Fibroblast of the conjunctiva (primary cell): ENCODE data around the gene ZCCHC8.
A peak's percentile ranks its signal among the peaks of the same experiment; 100 is the strongest.
"Not testable (repeated sequence)": the region's sequence is repeated elsewhere in the genome, so short reads cannot be mapped to it uniquely, and the experiment has no call there.

ENCODE experiments used
- DNase-seq: peaks from one replicate; pipeline ENCODE4 v3.0.0-alpha.2; 2010; ENCODE audit warnings: low read depth

ZCCHC8 gene

DNA sequence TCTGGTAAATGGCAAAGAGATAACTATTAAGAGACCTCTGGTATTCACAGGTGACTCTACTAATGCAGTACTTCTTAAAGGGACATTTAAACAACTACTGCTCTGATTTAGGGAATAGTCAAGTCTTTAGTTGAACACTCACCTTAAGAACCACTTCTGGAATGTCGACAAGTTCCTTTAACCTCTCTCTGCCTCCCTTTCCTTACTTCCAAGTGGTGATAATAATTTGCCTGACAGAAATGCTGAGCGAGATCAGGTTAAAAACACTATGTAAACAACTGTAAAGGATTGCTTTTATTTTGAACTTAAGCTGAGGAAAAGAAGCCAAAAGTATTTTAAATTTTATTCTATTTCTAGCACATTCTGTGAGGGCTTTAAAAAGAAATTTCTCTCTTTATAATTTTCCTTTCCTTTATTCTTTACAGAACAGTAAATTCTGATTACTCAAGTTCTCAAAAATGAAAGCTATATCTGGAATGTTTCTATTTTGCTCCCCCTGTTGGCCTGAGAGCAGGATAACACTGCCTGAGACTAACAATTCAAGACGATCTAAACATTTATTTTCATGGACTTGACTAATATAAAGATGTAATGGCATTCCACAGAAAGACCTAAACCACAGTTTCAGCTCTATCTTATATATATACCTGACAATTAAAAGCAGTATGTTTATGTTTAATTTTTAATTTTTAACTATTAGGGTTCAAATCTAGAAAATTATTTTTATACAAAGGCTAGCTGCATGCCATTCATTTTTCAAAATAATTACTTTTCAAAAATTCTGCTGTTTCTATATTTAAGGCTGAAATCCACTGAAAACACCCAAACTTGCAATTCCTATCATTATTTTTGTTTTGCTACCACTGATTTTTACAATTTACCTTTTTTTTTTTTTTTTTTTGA is 29.2 kb downstream of the ZCCHC8 start:
- peak; percentile 75 for DNase-seq

DNA sequence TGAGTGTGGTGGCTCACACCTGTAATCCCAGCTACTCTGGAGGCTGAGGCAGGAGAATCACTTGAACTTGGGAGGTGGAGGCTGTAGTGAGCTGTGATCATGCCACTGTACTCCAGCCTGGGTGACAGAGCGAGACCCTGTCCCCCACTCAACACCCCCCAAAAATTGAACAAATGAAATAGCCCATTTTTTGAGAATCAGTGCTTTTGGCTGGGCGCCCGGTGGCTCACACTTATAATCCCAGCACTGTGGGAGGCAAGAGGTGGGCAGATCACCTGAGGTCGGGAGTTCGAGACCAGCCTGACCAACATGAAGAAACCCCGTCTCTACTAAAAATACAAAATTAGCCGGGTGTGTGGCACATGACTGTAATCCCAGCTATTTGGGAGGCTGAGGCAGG is 30.2 kb downstream of the ZCCHC8 start:
- DNase-seq = not testable (repeated sequence)

DNA sequence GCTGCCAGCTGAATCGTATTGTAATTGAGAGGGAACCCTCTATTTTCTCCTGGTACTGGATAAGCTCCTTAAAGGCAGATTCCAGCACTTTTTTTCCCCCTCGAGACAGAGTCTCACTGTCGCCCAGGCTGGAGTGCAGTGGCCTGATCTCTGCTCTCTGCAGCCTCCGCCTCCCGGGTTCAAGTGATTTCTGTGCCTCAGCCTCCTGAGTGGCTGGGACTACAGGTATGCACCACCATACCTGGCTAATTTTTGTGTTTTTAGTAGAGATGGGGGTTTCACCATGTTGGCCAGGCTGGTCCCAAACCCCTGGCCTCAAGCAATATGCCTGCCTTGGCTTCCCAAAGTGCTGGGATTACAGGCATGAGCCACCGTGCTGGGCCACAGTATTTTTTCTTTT is 30.9 kb downstream of the ZCCHC8 start:
- not testable (repeated sequence) for DNase-seq

DNA sequence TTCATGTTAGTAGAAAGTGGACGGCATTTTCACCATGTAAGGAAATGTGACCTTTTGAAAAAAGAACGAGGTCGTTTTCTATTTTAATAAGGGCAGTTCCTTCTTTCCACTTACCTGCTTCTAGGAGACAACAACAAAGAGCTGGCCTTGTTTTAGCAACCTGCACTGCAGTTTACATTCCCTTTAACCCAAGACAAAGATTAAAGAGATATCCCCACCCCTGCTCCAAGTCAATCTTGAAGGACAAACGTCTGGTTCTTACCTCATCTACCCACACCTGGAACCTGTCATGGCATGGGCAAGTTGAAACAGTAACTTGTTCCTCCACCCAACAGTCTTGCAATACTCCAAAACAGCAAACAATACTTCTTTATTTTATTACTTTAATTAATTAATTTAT is 32.7 kb downstream of the ZCCHC8 start:
- DNase-seq = no peak

DNA sequence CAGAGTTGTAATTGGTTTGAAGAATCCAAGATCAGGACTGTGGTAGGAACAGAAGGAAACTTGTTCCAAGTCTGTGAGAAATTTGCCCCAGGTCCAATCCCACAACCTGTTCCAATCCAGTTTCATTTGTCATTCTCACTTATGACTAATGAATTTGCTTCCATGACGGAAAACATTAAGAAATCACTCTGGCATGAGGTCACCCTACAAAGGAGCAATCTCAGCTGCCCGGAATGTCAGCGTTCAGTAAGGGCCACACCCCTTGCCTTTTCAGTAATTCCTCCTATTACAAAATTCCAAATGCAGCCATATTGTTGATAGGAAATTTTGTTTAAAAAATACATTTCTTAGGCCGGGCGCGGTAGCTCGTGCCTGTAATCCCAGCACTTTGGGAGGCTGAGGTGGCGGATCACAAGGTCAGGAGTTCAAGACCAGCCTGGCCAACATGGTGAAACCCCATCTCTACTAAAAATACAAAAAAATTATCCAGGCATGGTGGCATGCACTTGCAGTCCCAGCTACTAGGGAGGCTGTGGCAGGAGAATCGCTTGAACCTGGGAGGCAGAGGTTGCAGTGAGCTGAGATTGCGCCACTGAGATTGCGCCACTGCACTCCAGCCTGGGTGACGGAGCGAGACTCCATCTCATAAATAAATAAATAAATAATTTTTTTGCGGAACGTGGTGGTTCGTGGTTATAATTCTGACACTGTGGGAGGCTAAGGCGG is 36.3 kb downstream of the ZCCHC8 start:
- DNase-seq = peak; percentile 92

DNA sequence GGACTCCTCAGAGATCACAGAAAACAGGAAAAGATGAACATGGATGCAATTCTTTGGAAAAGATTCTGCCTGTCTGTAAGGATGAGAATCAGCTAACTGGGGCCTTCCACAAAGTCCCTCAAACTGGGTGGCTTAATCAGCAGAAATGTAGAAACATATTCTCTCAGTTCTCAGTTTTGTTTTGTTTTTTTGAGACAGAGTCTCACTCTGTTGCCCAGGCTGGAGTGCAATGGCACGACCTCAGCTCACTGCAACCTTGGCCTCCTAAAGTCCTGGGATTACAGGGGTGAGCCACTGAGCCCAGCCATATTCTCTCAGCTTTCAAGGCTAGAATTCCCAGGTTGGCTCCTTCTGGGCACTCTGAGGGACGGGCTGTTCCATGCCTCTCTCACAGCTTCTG is 40.1 kb downstream of the ZCCHC8 start:
- no peak for DNase-seq

DNA sequence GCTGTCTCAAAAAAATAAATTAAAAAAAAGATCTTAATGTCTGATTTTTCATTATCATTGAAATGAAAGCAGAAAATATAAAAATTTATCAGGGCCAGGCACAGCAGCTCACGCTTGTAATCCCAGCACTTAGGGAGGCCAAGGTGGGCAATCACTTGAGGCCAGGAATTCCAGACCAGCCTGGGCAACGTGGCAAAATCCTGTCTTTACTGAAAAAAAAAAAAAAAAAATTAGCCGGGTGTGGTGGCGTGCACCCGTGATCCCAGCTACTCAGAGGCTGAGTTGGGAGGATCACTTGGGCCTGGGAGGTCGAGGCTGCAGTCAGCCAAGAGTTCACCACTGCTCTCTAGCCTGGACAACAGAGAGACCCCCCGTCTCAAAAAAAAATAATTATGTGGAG is 40.7 kb downstream of the ZCCHC8 start:
- no peak for DNase-seq

DNA sequence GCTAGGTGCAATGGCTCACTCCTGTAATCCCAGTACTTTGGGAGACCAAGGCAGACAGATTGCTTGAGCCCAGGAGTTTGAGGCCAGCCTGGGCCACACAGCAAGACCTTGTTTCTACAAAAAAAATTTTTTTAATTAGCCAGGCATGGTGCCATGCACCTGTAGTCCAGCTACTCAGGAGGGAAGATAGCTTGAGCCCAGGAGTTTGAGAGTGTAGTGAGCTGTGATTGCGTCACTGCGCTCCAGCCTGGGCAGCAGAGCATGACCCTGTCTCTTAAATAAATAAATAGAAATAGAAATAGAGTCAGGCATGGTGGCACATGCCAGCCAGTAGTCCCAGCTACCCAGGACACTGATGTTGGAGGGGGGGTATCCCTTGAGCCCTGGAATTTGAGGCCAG is 41.5 kb downstream of the ZCCHC8 start:
- DNase-seq = no peak

DNA sequence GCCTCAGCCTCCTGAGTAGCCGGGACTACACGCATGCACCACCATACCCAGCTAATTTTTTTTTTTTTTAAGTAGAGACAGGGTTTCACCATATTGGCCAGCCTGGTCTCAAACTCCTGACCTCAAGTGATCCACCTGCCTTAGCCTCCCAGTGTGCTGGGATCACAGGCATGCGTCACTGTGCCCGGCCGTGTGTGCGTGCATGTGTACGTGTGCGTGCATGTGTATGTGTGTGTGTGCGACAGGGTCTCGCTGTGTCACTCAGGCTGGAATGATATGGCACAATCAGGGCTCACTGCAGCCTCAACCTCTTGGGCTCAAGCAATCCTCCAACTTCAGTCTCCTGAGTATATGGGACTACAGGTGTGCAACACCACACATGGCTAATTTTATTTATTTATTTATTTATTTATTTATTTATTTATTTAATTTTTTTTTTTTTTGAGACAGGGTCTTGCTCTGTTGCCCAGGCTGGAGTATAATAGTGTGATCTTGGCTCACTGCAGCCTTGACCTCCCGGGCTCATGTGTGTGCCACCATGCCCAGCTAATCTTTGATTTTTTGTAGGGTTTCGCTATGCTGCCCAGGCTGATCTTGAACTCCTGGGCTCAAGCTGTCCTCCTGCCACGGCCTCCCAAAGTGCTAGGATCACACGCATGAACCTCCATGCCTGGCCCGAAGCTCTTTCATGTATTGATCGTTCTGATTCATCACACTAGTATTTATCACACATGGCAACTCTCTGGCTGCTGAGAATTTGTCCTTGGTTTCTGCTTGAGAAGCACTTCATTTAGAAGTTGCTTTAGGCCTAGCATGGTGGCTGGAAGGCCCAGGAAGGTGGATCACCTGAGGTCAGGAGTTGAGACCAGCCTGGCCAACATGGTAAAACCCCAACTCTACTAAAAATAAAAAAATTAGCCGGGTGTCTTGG is 42.4 kb downstream of the ZCCHC8 start:
- DNase-seq = no peak

DNA sequence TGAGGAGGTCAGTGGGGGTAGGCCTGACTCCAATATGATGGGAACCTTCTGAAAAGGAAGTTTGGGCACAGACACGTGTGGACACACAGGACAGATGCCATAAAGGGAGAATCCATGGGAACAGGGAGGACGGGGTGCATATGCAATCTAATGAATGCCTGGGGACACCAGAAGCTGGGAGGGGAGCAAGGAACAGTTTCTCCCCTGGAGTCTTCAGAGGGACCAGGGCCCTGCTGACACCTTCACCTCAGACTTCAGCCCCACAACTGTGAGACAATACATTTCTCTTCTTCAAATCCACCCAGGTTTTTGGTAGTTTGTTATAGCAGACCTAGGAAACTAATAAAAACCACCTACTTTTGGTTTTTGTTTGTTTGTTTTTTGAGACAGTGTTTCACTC is 43.1 kb downstream of the ZCCHC8 start:
- no peak for DNase-seq

DNA sequence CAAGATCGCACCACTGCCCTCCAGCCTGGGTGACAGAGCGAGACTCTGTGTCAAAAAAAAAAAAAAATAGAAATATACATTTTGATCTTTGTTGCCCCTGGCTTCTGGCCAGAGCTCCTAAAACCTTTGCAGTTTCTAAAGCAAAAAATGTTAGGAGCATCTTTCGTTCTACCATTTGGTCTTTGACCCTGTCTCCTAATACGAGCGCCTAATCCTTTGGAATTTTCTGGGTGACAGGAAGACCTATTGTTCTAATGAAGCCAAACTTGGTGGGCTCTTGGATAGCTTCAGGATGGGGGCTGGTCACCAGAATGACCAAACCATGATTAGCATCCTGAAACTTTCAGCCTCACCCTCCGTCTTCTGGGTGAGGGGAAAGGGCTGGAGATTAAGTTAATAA is 46.0 kb downstream of the ZCCHC8 start:
- DNase-seq = no peak

DNA sequence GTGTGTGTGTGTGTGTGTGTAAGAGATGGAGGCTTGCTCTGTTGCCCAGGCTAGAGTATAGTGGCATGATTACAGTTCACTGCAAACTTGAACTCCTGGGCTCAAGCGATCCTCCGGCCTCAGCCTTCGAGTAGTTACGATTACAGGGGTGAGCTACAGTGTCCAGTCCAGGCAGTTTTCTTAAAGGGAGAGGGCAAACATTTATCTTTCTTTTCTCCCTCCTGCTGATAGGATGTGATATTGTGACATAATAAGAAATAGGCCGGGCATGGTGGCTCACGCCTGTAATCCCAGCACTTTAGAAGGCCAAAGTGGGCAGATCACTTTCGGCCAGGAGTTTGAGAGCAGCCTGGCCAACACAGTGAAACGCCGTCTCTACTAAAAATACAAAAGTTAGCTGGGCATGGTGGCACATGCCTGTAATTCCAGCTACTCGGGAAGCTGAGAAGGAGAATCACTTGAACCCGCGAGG is 46.4 kb downstream of the ZCCHC8 start:
- no peak for DNase-seq

DNA sequence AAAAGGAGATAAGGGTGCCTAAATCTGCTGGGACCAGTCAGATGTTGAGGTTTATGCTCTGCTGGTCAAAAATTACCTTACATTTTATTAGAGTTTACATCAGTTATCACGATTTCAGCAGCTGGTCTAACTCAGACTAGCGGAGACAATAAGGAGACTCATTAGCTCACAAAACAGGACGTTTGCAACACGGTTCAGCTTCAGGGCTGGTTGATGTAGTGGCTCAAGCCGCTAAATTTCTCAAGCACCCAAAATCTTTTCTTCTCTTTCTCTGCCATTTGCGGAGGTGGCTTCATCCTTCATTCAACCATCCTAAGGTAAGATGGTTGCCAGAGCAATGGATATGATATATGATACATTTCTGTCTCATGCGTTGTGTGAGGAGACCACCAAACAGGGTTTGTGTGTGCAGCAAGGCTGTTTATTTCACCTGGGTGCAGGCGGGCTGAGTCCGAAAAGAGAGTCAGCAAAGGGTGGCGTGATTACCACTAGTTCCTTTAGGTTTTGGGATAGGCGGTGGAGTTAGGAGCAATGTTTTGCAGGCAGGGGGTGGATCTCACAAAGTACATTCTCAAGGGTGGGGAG is 47.9 kb downstream of the ZCCHC8 start:
- DNase-seq = no peak

DNA sequence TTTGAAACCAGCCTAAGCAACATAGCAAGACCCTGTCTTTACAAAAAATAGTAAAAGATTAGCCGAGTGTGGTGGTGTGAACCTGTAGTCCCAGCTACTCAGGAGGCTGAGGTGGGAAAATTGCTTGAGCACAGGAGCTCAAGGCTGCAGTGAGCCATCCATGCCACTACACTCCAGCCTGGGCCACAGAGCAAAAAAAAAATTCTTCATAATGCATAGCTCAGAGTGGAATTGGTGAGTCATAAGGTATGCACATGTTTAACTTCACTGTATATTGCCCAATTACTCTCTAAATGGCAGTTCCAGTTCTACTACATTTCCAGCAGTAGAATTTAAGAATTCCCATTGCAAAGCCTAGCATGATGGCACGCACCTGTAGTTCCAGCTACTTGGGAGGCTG is 51.4 kb downstream of the ZCCHC8 start:
- DNase-seq = peak; percentile 76

DNA sequence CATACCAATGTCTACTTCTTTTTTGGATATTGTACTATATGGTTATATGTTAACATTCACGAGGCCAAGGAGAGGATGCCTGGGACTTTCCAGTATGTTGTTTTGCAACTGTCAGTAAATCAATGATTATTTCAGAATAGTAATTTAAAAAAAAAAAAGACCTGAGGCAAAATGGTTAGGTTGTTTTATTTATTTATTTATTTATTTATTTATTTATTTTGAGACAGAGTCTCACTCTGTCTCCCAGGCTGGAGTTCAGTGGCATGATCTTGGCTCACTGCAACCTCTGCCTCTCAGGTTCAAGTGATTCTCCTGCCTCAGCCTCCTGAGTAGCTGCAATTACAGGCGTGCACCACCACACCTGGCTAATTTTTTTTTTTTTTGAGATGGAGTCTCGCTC is 52.9 kb downstream of the ZCCHC8 start:
- DNase-seq = not testable (repeated sequence)

DNA sequence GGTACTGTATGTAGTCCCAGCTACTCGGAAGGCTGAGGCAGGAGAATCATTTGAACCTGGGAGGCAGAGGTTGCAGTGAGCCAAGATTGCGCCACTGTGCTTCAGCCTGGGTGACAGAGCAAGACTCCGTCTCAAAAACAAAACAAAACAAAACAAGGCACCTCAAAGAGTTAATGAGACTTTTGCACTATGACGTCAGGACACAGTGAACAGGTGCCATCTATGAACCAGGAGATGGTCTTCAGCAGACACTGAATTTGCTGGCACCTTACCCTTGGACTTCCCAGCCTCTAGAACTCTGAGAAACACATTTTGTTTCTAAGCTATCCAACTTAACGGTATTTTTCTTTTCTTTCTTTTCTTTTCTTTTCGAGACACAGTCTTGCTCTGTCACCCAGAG is 54.3 kb downstream of the ZCCHC8 start:
- not testable (repeated sequence) for DNase-seq

DNA sequence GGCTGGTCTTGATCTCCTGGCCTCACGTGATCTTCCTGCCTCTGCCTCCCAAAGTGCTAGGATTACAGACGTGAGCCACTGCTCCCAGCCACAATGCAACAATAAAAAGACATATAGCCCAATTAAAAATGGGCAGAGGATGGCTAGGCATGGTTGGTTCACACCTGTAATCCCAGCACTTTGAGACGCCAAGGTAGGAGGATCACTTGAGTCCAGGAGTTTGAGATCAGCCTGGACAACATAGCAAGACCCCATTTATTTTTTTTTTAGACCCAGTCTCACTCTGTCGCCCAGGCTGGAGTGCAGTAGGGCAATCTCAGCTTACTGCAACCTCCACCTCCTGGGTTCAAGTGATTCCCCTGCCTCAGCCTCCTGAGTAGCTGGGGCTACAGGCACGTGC is 56.7 kb downstream of the ZCCHC8 start:
- not testable (repeated sequence) for DNase-seq

DNA sequence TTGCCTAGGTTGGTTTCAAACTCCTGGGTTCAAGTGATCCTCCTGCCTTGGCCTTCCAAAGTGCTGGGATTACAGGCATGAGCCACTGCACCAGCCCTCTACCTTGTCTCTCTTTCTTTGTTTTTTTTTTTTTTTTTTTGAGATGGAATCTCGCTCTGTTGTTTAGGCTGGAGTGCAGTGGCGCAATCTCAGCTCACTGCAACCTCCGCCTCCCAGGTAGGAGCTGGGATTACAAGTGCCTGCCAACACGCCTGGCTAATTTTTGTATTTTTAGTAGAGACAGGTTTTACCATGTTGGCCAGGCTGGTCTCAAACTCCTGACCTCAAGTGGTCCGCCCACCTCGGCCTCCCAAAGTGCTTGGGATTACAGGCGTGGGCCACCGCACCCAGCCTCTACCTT is 61.9 kb downstream of the ZCCHC8 start:
- not testable (repeated sequence) for DNase-seq

DNA sequence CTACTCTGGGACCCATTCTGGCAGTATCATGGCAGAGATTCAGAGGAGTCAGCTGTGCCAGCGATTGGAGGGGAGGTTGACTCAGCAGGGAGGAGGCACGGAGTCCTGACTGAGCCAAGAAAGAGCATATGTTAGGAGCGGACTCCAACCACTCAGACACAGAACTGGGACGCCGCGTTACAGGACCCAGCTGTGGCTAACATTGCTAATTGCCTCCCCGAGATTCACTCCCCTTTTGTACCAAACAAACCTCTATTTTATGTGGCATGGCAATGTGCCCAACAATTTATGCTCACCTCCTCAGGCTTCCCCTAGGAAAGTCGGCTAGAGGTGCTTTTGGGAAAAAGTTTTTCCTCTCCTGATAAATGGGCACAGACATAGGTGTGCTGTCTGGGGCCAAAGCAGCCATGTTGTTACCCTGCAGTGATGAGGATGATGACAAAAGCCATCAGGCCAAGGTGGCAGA is 63.0 kb downstream of the ZCCHC8 start:
- no peak for DNase-seq

DNA sequence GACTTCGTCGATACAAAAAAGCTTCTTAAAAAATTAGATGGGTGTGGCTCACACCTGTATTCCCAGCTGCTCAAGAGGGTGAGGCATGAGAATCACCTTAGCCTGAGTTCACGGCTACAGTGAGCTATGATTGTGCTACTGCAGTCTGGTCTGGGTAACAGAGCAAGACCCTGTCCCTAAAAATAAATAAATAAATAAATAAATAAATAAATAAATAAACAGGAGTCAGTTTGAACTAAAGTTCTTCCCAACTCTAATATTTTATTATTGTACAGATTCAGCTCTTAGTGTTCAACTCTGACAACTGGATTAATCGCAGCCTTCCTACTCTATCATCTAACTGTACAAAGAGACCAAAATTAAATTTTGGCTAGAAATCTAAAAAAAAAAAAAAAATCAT is 65.5 kb downstream of the ZCCHC8 start:
- DNase-seq = no peak

DNA sequence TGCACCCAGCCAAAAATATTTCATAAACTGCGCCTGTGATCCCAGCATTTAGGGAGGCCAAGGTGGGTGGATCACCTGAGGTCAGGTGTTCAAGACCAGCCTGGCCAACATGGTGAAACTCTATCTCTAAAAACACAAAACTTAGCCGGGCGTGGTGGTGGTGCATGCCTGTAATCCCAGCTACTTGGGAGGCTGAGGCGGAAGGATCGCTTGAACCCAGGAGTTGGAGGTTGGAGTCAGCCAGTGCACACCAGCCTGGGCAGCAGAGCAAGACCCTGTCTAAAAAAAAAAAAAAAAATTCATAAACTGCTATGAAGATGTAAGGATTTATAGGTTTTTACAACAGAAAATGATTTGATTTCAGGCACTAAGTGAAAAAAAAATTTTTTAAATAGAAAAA is 71.7 kb downstream of the ZCCHC8 start:
- DNase-seq = not testable (repeated sequence)

DNA sequence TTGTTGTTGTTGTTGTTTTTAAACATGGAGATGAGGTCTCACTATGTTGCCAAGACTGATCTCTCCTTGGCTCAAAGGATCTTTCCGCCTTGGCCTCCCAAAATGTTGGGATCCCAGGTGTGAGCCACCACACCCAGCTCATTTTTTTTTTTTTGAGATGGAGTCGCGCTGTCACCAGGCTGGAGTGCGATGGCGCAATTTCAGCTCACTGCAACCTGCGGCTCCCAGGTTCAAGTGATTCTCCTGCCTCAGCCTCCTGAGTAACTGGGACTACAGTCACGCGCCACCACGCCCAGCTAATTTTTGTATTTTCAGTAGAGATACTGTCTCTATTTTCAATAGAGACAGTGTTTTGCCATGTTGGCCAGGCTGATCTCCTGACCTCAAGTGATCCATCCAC is 73.3 kb downstream of the ZCCHC8 start:
- no peak for DNase-seq
